Cerebellar cortex (tissue), 1 donor: ENCODE measurements around the gene ATP7B.
"Not testable (repeated sequence)": the region's sequence is repeated elsewhere in the genome, so short reads cannot be mapped to it uniquely, and the experiment has no call there.

Experiments
- DNase-seq: peaks from one replicate; pipeline ENCODE4 v3.0.0-alpha.2; 2015; ENCODE audit warnings: low spot score

Gene ATP7B

GRCh38 chr13:52006523-52007245 lies 4.6 kb downstream of the ATP7B start:
- DNase-seq = no peak

- DNase-seq = no peak
Observed at GRCh38 chr13:52005841-52006522, 5.3 kb downstream of the ATP7B start.

- no peak for DNase-seq
Observed at GRCh38 chr13:52004511-52005170, 6.6 kb downstream of the ATP7B start.

GRCh38 chr13:52003541-52003940 lies 7.7 kb downstream of the ATP7B start:
- DNase-seq = peak; percentile 80

DNA sequence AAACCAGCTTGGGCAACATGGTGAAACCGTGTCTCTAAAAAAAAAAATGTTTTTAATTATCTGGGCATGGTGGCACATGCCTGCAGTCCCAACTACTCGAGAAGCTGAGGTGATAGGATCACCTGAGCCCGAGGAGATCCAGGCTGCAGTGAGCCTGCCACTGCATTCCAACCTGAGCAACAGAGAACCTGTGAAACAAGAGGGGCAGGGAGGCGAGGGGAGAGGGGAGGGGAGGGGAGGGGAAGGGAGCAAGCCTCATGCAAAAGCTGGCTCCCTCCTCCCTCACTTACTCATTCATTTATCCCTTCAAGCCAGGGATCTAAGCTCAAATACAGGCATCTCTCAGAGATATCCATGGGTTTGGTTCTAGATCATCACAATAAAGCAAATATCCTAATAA lies 8.9 kb downstream of the ATP7B start:
- no peak for DNase-seq

GRCh38 chr13:52001120-52001731 lies 10.0 kb downstream of the ATP7B start:
- DNase-seq = peak; percentile 53

- DNase-seq = no peak
Observed at GRCh38 chr13:51999921-52000320, 11.3 kb downstream of the ATP7B start.

- peak; percentile 74 for DNase-seq
Observed at GRCh38 chr13:51999510-51999911, 11.7 kb downstream of the ATP7B start.

DNA sequence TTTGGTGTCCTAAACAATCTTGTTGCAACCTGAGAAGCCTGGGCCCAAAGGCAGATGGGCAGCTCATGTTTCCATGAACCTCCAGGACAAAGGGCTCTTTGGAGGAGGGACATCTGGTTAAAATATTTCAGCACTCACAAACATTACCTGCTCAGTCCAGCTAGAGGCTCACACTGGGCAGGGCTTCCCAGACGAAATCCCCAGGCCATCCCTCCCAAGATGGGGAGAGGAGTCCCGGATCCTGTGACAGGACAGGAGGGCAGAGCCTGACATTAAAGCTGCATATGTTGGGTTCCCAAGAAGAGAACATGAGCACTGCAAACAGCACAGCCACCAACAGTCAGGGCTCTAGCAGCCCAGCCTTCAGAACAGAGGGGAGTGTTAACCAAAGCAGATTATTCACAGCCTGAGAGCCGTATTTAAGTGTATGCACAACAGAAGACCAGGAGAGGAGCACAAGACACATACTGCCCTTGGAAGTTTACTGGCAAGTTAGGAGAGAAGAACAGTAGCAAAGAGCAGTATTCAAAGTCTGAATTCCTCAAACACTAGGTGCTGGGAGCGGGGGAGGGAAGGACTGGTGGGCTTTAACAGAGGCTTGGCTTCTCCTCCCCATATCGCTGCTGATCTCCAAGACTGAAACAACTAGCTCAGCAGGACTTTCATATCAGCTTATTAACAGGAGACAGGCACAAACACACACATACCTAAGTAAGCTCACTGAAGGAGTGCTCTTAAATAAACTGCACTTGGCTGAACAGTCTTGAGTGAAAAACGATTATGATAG lies 12.3 kb downstream of the ATP7B start:
- DNase-seq = no peak

DNA sequence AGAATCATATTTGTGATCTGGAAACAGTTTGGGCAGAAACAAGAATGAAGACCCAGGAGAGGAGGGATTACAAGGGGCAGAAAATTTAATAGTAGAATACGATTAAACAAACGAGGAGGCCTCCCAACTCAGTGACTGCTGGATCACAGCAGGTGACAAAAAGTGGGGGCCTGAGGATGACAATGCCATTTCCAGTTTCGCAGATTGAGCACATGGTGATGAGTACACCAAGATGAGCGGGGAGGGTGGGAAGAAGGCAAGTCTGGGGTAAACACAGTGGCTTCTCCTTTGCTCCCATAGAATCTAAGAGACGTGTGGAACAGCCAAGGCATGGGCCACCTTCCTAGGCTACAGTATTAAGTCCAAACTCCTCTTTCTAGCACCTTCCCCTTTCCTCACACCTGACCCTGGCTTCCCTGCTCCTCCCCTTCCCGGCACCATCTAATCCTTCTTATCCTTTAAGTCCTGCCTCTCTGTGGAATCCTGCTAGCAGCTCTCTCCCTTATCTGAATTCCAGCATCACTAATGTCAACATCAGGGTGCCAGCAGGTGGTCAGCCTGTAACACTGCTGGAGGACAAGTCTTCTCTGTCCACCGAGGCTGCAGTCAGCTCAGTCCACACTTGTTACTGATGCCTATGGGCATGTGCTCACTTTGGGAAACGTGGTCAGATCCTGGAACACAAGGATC lies 13.5 kb downstream of the ATP7B start:
- DNase-seq = no peak

- DNase-seq = no peak
Observed at GRCh38 chr13:51997186-51997585, 14.1 kb downstream of the ATP7B start.

- no peak for DNase-seq
Observed at GRCh38 chr13:51996641-51997040, 14.6 kb downstream of the ATP7B start.

DNA sequence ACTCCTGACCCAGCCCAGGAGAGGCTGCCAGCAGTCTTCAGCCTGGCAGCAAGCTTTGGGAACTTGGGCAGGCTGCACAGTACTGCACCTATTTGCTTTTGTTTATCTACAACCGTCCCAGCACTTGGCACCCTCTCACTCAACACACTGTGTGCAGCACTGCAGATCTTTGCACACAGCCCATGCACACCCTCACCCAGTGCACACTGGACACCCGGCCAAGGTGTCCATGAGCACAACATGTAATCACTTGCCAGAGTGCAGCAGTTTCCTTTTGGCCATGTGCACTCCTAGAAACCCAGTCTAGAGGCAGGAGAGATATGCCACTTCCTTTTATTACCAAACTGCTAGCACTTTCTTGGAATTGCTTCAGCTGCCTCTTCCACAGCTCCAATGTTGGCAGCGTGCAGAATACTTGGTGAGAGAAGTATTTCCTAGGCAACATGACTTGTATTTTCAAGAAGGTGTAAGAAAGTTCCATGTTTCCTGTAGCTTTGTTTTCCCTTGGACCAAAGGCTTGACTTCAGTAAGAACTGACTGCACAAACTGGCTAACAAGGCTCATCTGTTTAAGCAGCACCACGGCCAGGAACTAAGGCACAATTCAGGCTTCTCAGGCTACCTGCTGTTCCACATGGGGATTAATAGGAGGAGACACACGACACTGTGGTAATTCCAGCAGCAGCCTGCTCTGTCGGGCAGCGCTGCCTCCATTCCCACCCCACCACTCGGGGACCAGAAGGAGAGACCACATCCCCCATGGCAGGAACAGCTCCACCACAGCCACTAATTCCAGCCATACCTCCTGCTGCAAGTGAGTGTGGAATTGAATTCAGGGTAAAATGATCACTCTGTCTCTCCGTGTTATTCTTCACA lies 15.3 kb downstream of the ATP7B start:
- peak; percentile 61 for DNase-seq

DNA sequence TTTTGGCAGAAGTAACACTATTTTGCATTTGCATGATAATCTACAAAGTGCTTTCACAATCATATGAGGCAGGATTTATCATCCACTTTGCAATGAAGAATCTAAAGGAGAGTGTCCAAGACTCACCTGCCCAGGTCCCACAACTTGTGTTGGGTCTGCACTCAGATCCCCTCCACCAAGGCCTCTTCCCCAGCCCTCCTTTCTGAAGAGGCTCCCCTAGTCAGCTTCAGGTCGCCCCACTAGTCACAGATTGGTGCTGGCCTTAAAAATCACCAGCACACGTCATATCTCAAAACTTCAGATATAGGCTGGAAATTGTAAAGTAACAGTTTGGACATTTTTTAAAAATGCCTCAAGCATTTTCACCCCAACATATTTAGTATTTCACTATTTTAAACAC lies 17.5 kb downstream of the ATP7B start:
- no peak for DNase-seq

- DNase-seq = no peak
Observed at GRCh38 chr13:51988988-51989618, 22.1 kb downstream of the ATP7B start.

- not testable (repeated sequence) for DNase-seq
Observed at GRCh38 chr13:51984904-51985303, 26.3 kb downstream of the ATP7B start.

DNA sequence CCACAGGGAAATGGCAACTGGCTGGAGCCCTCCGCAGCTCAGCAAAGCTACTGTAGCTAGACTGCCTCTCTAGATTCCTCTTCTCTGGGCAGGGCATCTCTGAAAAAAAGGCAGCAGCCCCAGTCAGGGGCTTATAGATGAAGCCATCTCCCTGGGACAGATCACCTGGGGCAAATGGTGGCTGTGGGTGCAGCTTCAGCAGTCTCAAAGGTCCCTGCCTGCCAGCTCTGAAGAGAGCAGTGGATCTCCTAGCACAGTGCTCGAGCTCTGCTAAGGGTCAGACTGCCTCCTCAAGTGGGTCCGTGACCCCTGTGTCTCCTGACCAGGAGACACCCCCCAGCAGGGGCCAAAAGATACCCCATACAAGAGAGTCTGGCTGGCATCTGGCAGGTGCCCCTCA lies 28.0 kb downstream of the ATP7B start:
- not testable (repeated sequence) for DNase-seq

GRCh38 chr13:51981355-51981754 lies 29.9 kb downstream of the ATP7B start:
- no peak for DNase-seq

GRCh38 chr13:51980908-51981307 lies 30.3 kb downstream of the ATP7B start:
- DNase-seq = no peak
